ENCODE measurements around the gene NOC2L.

Gene NOC2L

GRCh38 chr1:983798-984475, 24.9 kb upstream of the NOC2L start:
- in situ Hi-C loops (cut with HindIII; ENCODE audit: low pct_ligation_motif_present, low sequenced_read_pairs), result no loop called here
- Histone ChIP-seq H3K27ac (no peak overlapping the region), H3K4me3 (ENCODE audit: low read depth, low read length) (peak overlapping the region; percentile 9), H3K36me3 (replicated peaks) (no peaks in the 10 kb centered on the region), H3K27me3 (replicated peaks) (peaks cover 3% of the 10 kb centered on the region)
- DNase-seq, result no peak
- peak; percentile 82 for TF ChIP-seq CTCF (IDR thresholded peaks at IDR 0.05; ENCODE audit: low read depth, low read length, missing control alignments)

- no peak for TF ChIP-seq CTCF (IDR thresholded peaks at IDR 0.05; ENCODE audit: low read depth, low read length, missing control alignments)
- no peak overlapping the region for H3K4me3 ChIP-seq (ENCODE audit: low read depth, low read length)
- in situ Hi-C loops (cut with HindIII; ENCODE audit: low pct_ligation_motif_present, low sequenced_read_pairs), result no loop called here
- H3K36me3 ChIP-seq (replicated peaks), result no peaks in the 10 kb centered on the region
- DNase-seq, result no peak
- no peak overlapping the region for H3K27ac ChIP-seq
- H3K27me3 ChIP-seq (replicated peaks), result peaks cover 3% of the 10 kb centered on the region
These were observed 23.8 kb upstream of the NOC2L start for GRCh38 chr1:982765-983436.

GRCh38 chr1:981955-982558, 23.0 kb upstream of the NOC2L start, which contains the start of gene PERM1:
Gene PERM1, minus strand, starts transcription at chr1:982093. Its CDS starts 1,064 bp downstream, at chr1:981029.
- in situ Hi-C loops (cut with HindIII; ENCODE audit: low pct_ligation_motif_present, low sequenced_read_pairs), result no loop called here
- Histone ChIP-seq H3K27ac (no peak within 1 kb of the TSS), H3K36me3 (replicated peaks) (no peaks in the 10 kb centered on the region), H3K27me3 (replicated peaks) (peaks cover 3% of the 10 kb centered on the region), H3K4me3 (ENCODE audit: low read depth, low read length) (no peak within 1 kb of the TSS)
- no peak for DNase-seq
- TF ChIP-seq CTCF (IDR thresholded peaks at IDR 0.05; ENCODE audit: low read depth, low read length, missing control alignments), result no peak

- in situ Hi-C loops (cut with HindIII; ENCODE audit: low pct_ligation_motif_present, low sequenced_read_pairs), result no loop called here
- no peak for TF ChIP-seq CTCF (IDR thresholded peaks at IDR 0.05; ENCODE audit: low read depth, low read length, missing control alignments)
- no peak for DNase-seq
- Histone ChIP-seq H3K4me3 (ENCODE audit: low read depth, low read length) (no peak overlapping the region), H3K36me3 (replicated peaks) (no peaks in the 10 kb centered on the region), H3K27me3 (replicated peaks) (peaks cover 3% of the 10 kb centered on the region), H3K27ac (no peak overlapping the region)
These were observed 22.5 kb upstream of the NOC2L start for GRCh38 chr1:981491-981954.

- no peak overlapping the region for H3K27ac ChIP-seq
- TF ChIP-seq CTCF (IDR thresholded peaks at IDR 0.05; ENCODE audit: low read depth, low read length, missing control alignments), result no peak
- DNase-seq, result no peak
- no peaks in the 10 kb centered on the region for H3K36me3 ChIP-seq (replicated peaks)
- peaks cover 3% of the 10 kb centered on the region for H3K27me3 ChIP-seq (replicated peaks)
- in situ Hi-C loops (cut with HindIII; ENCODE audit: low pct_ligation_motif_present, low sequenced_read_pairs), result no loop called here
- H3K4me3 ChIP-seq (ENCODE audit: low read depth, low read length), result no peak overlapping the region
These were observed 21.7 kb upstream of the NOC2L start for GRCh38 chr1:980602-981395.

Data from brain microvascular endothelial cell (primary cell).